Heart right ventricle (tissue), 16 donors: ENCODE data around the gene SVOP. TPM values are rescaled to one million over a fixed set of nuclear protein-coding genes. Genes with fewer than 3 reads are reported as not detected.

ENCODE experiments used
- ATAC-seq, 8 donors: fragments of 200-7000 bp; cut with Tn5 transposase; one replicate each; pipeline ENCODE4 v1.9.1; 2020; ENCODE audit warnings: mild to moderate bottlenecking in 8 of 8, moderate library complexity in 8 of 8, moderate number of reproducible peaks in 1 of 8
- DNase-seq, 2 donors: peaks; one replicate each; pipeline ENCODE4 v3.0.0-alpha.2; 2020
- H3K27ac ChIP-seq, 10 donors: fragments of 200-600 bp; sonication (generic) in 2 of 10; one replicate each; pipeline versions ENCODE4 v1.5.0 to v1.8.0; 2020 to 2022; ENCODE audit warnings: mild to moderate bottlenecking in 3 of 10
- H3K27me3 ChIP-seq, 7 donors: fragments of 200-600 bp; one replicate each; pipeline ENCODE4 v1.8.0; 2021 to 2022; ENCODE audit warnings: mild to moderate bottlenecking in 2 of 7
- H3K36me3 ChIP-seq, 9 donors: fragments of 200-600 bp; sonication (generic) in 1 of 9; one replicate each; pipeline versions ENCODE4 v1.5.0 to v1.8.0; 2020 to 2022; ENCODE audit warnings: mild to moderate bottlenecking in 2 of 9
- H3K4me1 ChIP-seq, 9 donors: fragments of 200-600 bp; sonication (generic) in 1 of 9; one replicate each; pipeline versions ENCODE4 v1.5.0 to v1.8.0; 2020 to 2022; ENCODE audit warnings: mild to moderate bottlenecking in 4 of 9
- H3K4me3 ChIP-seq, 10 donors: fragments of 200-600 bp; sonication (generic) in 2 of 10; one replicate each; pipeline versions ENCODE4 v1.5.0 to v1.8.0; 2020 to 2022; ENCODE audit warnings: mild to moderate bottlenecking in 7 of 10, moderate library complexity in 2 of 10
- H3K9me3 ChIP-seq, 11 donors: fragments of 200-600 bp in 10 of 11; sonication (generic) in 2 of 11; one replicate each; pipeline versions ENCODE4 v1.5.0 to v1.8.0; 2013 to 2022; ENCODE audit warnings: mild to moderate bottlenecking in 2 of 11, control low read depth in 1 of 11, moderate library complexity in 1 of 11
- CTCF ChIP-seq, 9 donors: fragments of 200-600 bp; sonication (generic) in 2 of 9; IDR thresholded peaks; one replicate each; pipeline versions ENCODE4 v1.5.0 to v1.8.0; 2021 to 2022; ENCODE audit warnings: antibody characterized with exemption in 9 of 9, mild to moderate bottlenecking in 5 of 9, moderate library complexity in 1 of 9
- WGBS, 2 donors: extraction: QIAGEN DNeasy Blood & Tissue Kit; methylation state at CpG; one replicate each; pipeline ENCODE4 v1.1.7; 2013; ENCODE audit warnings: inconsistent platforms in 1 of 2; 5-methylcytosine and 5-hydroxymethylcytosine counted together
- intact Hi-C, 10 donors: fragments of 100-400 bp; cut with DNase I; formaldehyde crosslinking; loops; one replicate each; pipeline versions ENCODE4 v1.11.1 to v1.14.2; 2022
- polyA plus RNA-seq, 2 donors: library from polyadenylated mRNA; stranded (reverse); fragments of 200-250 nt; gene quantifications; one replicate each; pipeline ENCODE4 v1.2.3, GENCODE V29; 2013
- total RNA-seq, 10 donors: library from RNA; stranded (reverse); fragmentation: NEBNext Ultra II Directional in 3 of 10; extraction: Animal tissue kit (Norgen Biotek cat#: 25700) in 3 of 10; gene quantifications; one replicate each; pipeline versions ENCODE4 v1.2.1 to v1.2.4, GENCODE V29; 2021 to 2023
- donor health status: Arrhythmogenic right ventricular cardiomyopathy.
- donor health status: ischemic (EF 13 %, LVEDD 7.1; RV severe dilation, severe dysfunction).
- donor health status: healthy with polysubstance abuse.
- donor health status: DM: no; HTN: yes; CAD: no.
- donor health status: DM: no; HTN: no; CAD: no.
- donor health status: ischemic (EF 25% LVEDD 6.9; RV normal size, moderate dysfunction).
- donor health status: ischemic (EF 25% LVEDD 5.7; RV mildly dilated, moderate dysfunction).
- donor health status: healthy.
- donor health status: DM: yes; HTN: yes; CAD: no.
- donor health status: Ischemic cardiomyopathy.
- donor health status: ischemic (EF 35%, LVEDD 5.7; RV mildly dilated, moderate dysfunction).
- donor health status: nonischemic (EF 11% LVEDD 7.7; RV severe dilation, severe dysfunction).
- donor health status: DM: yes; HTN: yes; CAD: no.
- donor health status: PGD.
- donor health status: ischemic (EF 29% LVEDD 5.4; RV normal size, mild dysfunction).
- donor health status: nonischemic (EF 23%, LVEDD 6.1; RV moderate dilation, normal function).

The SVOP gene
- total and polyA plus RNA-seq, 12 donors = 0.17 to 2.8 (median 2.0) TPM

- ATAC-seq (peak in 7 of 8 donors; percentile 43 to 87 (median 65)), DNase-seq (peak; percentile 26 to 63)
- intact Hi-C loops = loop anchor here in 5 of 10 donors (10.0 kb wide), 4 partner anchors 139 to 391 kb away; partner anchors contain the start of genes ISCU (in 3 of the 5), SART3 (in 3 of the 5), ALKBH2 (in 1 of the 5) and UNG (in 1 of the 5)
- Histone ChIP-seq H3K4me3 (no peak overlapping the region), H3K27me3 (peaks cover 0 to 3% (median 0%) of the 10 kb centered on the region in 7 donors), H3K36me3 (no peaks in the 10 kb centered on the region), H3K9me3 (no peaks in the 10 kb centered on the region), H3K27ac (peak overlapping the region in 4 of 10 donors; percentile 23 to 61 (median 38)), H3K4me1 (peaks cover 0 to 26% (median 9%) of the 10 kb centered on the region in 9 donors)
- WGBS, 2 donors = 16 to 20% methylated on average over 6 of the region's 6 CpGs
- TF ChIP-seq CTCF (IDR thresholded peaks at IDR 0.05) = no peak
Observed at GRCh38 chr12:108955225-108955835, 65.5 kb downstream of the SVOP start.

- no peaks in the 10 kb centered on the region for H3K36me3 ChIP-seq
- peak; percentile 77 to 96 (median 90) for TF ChIP-seq CTCF (IDR thresholded peaks at IDR 0.05)
- peaks cover 0 to 3% (median 0%) of the 10 kb centered on the region in 7 donors for H3K27me3 ChIP-seq
- H3K27ac ChIP-seq = peak overlapping the region in 1 of 10 donors; percentile 39
- DNase-seq (peak; percentile 58 to 63), ATAC-seq (peak; percentile 53 to 81 (median 64))
- intact Hi-C loops = loop anchor here in 9 of 10 donors (1.0 to 10.0 kb wide), 14 partner anchors 134 to 389 kb away; partner anchors contain the start of genes ISCU (in 6 of the 9), SART3 (in 6 of the 9), ALKBH2 (in 2 of the 9) and UNG (in 1 of the 9)
- peaks cover 0 to 14% (median 0%) of the 10 kb centered on the region in 11 donors for H3K9me3 ChIP-seq
- 24 to 25% methylated on average over 12 of the region's 12 CpGs for WGBS, 2 donors
- H3K4me3 ChIP-seq = peak overlapping the region in 1 of 10 donors; percentile 20
- peaks cover 0 to 26% (median 12%) of the 10 kb centered on the region in 9 donors for H3K4me1 ChIP-seq
Observed at GRCh38 chr12:108950991-108951739, 69.7 kb downstream of the SVOP start.

GRCh38 chr12:108949976-108950375 lies 70.9 kb downstream of the SVOP start:
- Histone ChIP-seq H3K9me3 (peaks cover 0 to 14% (median 0%) of the 10 kb centered on the region in 11 donors), H3K27ac (no peak overlapping the region), H3K27me3 (peaks cover 0 to 3% (median 0%) of the 10 kb centered on the region in 7 donors), H3K4me3 (no peak overlapping the region), H3K4me1 (peaks cover 0 to 19% (median 9%) of the 10 kb centered on the region in 9 donors), H3K36me3 (no peaks in the 10 kb centered on the region)
- WGBS, 2 donors = 95 to 97% methylated on average over 1 of the region's 1 CpG
- intact Hi-C loops = loop anchor here in 9 of 10 donors (2.0 to 10.0 kb wide), 13 partner anchors 133 to 388 kb away; partner anchors contain the start of genes ISCU (in 6 of the 9), SART3 (in 6 of the 9), ALKBH2 (in 2 of the 9) and UNG (in 1 of the 9)
- ATAC-seq (no peak), DNase-seq (no peak)
- no peak for TF ChIP-seq CTCF (IDR thresholded peaks at IDR 0.05)

- Histone ChIP-seq H3K27me3 (no peaks in the 10 kb centered on the region), H3K27ac (no peak overlapping the region), H3K9me3 (peaks cover 0 to 14% (median 0%) of the 10 kb centered on the region in 11 donors), H3K4me3 (no peak overlapping the region), H3K36me3 (no peaks in the 10 kb centered on the region), H3K4me1 (peaks cover 0 to 14% (median 8%) of the 10 kb centered on the region in 9 donors)
- DNase-seq (no peak), ATAC-seq (no peak)
- intact Hi-C loops = loop anchor here in 2 of 10 donors (5.0 to 10.0 kb wide), 2 partner anchors 141 to 284 kb away; no protein-coding TSS in a partner anchor
- TF ChIP-seq CTCF (IDR thresholded peaks at IDR 0.05) = no peak
Observed at GRCh38 chr12:108948367-108948766, 72.5 kb downstream of the SVOP start.
